A673 (cell line): ENCODE measurements around the gene EVA1A. TPM values are rescaled to one million over a fixed set of nuclear protein-coding genes. Genes with fewer than 3 reads are reported as not detected.
A peak's percentile ranks its signal among the peaks of the same experiment; 100 is the strongest.

Experiments used
- BruUV-seq: library from RNA; stranded (reverse); fragments of 400-500 nt; replicated peaks from 2 replicates; lab custom pipeline; 2021; lab: Mats Ljungman, UMichigan
- CTCF ChIA-PET: fragments of 300-600 bp; sonication (Branson Sonifier 250); formaldehyde crosslinking; loops from one replicate; lab custom pipeline; 2022; ENCODE audit warnings: antibody characterized with exemption; lab: Charles Lee
- POLR2A ChIA-PET: fragments of 300-600 bp; sonication (Branson Sonifier 250); formaldehyde crosslinking; loops from one replicate; lab custom pipeline; 2022; ENCODE audit warnings: antibody characterized with exemption; ENCODE audit not compliant: low non-redundant PET; lab: Charles Lee
- DNase-seq: peaks from one replicate; pipeline ENCODE4 v3.0.0-alpha.2; 2015; ENCODE audit warnings: low spot score
- H3K27ac ChIP-seq: fragments of 200-600 bp; sonication (generic); 2 replicates; pipeline ENCODE4 v1.5.1; 2016; ENCODE audit warnings: mixed run types, low read depth, mild to moderate bottlenecking, mixed read lengths, antibody characterized with exemption, low read length; ENCODE audit not compliant: poor library complexity, severe bottlenecking
- H3K27me3 ChIP-seq: fragments of 200-600 bp; sonication (generic); replicated peaks from 2 replicates; pipeline ENCODE4 v1.6.1; 2017; ENCODE audit warnings: mixed run types, low read depth, mild to moderate bottlenecking, mixed read lengths, antibody characterized with exemption, low read length; ENCODE audit not compliant: insufficient read depth, poor library complexity
- H3K36me3 ChIP-seq: fragments of 200-600 bp; sonication (generic); 2 replicates; pipeline ENCODE4 v1.6.1; 2016; ENCODE audit warnings: mixed run types, mild to moderate bottlenecking, mixed read lengths, antibody characterized with exemption, low read length; ENCODE audit not compliant: insufficient read depth, poor library complexity, severe bottlenecking
- H3K4me1 ChIP-seq: fragments of 200-600 bp; sonication (generic); 2 replicates; pipeline ENCODE4 v1.6.1; 2017; ENCODE audit warnings: mixed run types, mild to moderate bottlenecking, mixed read lengths, antibody characterized with exemption, low read length; ENCODE audit not compliant: insufficient read depth, poor library complexity, severe bottlenecking
- H3K4me3 ChIP-seq: fragments of 200-600 bp; sonication (generic); 2 replicates; pipeline ENCODE4 v1.5.1; 2016; ENCODE audit warnings: low read depth, mixed run types, mild to moderate bottlenecking, mixed read lengths, low read length; ENCODE audit not compliant: poor library complexity, severe bottlenecking
- H3K9me3 ChIP-seq: fragments of 200-600 bp; sonication (generic); 2 replicates; pipeline ENCODE4 v1.6.1; 2016; ENCODE audit warnings: mixed run types, low read depth, mild to moderate bottlenecking, mixed read lengths, antibody characterized with exemption, low read length; ENCODE audit not compliant: poor library complexity, severe bottlenecking
- EZH2 ChIP-seq: fragments of 200-600 bp; sonication (generic); IDR thresholded peaks from 2 replicates; pipeline ENCODE4 v1.6.1; 2017; ENCODE audit warnings: borderline replicate concordance, low read depth, mild to moderate bottlenecking, mixed read lengths, antibody characterized with exemption, low read length; ENCODE audit not compliant: poor library complexity, severe bottlenecking
- intact Hi-C: fragments of 100-400 bp; cut with micrococcal nuclease; formaldehyde crosslinking; loops from one replicate; pipeline ENCODE4 v1.10.0; 2022; ENCODE audit not compliant: unreplicated experiment
- total RNA-seq: library from RNA; stranded (reverse); gene quantifications from 2 replicates; pipeline ENCODE4 v1.2.3, GENCODE V29; 2021
- TF ChIP-seq, protein P1 (sequence below): fragments of 300-800, 200-600 bp; sonication (generic); conservative IDR thresholded peaks from 2 replicates; pipeline ENCODE4 v1.5.1; 2017; ENCODE audit warnings: low read depth, mild to moderate bottlenecking, antibody characterized with exemption, low read length, moderate library complexity, mixed read lengths

The EVA1A gene
- total RNA-seq, 1 experiment from 2014 or later = 4.3 TPM

DNA sequence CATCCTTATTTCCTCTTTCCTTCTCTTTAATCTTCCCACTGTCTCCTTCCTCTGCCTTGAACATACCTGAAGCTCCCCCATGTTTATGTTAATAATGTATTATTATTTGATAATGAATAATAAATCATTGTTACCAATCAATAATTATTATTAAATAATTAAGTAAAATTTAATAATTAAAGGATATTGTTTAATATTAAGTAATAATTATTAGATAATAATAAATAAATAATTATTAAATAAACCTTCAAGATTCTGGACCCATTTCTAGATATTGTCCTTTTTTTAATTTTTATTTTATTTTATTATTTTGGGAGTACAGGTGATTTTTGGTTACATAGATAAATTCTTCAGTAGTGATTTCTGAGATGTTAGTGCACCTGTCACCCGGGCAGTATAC lies 7.4 kb upstream of the EVA1A start:
- Histone ChIP-seq H3K9me3 (no peaks in the 10 kb centered on the region), H3K4me1 (peaks cover 27% of the 10 kb centered on the region), H3K36me3 (no peaks in the 10 kb centered on the region), H3K27ac (no peak overlapping the region), H3K4me3 (no peak overlapping the region), H3K27me3 (no peaks in the 10 kb centered on the region)
- TF ChIP-seq, protein P1, sequence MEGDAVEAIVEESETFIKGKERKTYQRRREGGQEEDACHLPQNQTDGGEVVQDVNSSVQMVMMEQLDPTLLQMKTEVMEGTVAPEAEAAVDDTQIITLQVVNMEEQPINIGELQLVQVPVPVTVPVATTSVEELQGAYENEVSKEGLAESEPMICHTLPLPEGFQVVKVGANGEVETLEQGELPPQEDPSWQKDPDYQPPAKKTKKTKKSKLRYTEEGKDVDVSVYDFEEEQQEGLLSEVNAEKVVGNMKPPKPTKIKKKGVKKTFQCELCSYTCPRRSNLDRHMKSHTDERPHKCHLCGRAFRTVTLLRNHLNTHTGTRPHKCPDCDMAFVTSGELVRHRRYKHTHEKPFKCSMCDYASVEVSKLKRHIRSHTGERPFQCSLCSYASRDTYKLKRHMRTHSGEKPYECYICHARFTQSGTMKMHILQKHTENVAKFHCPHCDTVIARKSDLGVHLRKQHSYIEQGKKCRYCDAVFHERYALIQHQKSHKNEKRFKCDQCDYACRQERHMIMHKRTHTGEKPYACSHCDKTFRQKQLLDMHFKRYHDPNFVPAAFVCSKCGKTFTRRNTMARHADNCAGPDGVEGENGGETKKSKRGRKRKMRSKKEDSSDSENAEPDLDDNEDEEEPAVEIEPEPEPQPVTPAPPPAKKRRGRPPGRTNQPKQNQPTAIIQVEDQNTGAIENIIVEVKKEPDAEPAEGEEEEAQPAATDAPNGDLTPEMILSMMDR = no peak
- no peak for TF ChIP-seq EZH2
- BruUV-seq = no TSS peak
- ChIA-PET POLR2A (no interaction called here), CTCF (interaction anchor here (0.6 kb wide), 1 partner anchor 64 kb away, joined by 3 read pairs; no protein-coding TSS in a partner anchor)
- no peak for DNase-seq
- intact Hi-C loops = no loop called here

DNA sequence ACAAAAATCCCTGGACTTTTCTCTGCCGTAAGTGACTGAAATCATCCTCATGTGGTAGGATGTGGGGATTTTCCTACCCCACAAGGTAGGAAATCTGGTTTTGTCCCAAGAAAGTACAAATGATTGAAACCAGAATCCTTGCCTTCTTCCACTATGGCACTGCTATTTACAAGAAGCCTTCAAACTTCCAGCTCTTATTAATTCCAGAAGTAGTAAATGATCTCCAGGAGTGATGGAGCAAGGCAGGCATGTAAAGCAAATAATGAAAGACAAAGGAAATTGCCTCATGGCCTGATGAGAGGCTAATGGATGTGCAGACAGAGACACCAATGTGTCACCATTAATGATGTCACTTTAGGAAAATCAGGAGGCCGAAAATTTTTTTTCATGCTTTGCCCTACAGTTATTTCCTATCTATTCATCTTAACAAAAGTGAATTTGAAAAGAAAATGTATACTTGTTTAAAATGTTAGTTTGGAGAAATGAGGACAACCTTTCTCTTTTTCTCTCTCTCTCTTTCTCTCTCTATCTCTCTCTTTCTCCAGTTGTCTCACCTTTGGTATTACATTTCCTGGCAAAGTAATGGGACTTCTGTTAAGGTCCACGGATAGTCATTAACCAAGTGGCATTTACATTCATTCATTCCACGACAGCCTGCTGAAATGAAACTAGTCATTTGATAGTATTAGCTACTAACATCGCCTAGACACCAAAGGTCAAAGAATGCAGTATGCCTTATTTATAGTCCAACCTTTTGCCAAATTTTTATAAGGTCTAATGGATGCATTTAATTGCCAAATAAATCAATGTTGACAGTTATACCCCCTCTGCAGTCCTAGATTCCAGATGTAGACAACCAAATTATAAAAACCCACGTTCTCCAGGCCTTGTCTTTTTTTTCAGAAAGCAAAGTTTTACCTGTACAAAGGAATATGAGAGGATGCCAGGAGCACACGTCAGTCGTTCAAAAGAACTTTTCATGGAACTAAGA lies 5.0 kb upstream of the EVA1A start:
- H3K4me1 ChIP-seq = peaks cover 27% of the 10 kb centered on the region
- ChIA-PET POLR2A (no interaction called here), CTCF (no interaction called here)
- intact Hi-C loops = no loop called here
- DNase-seq = peak; percentile 43
- H3K9me3 ChIP-seq = no peaks in the 10 kb centered on the region
- no peak overlapping the region for H3K27ac ChIP-seq
- no peaks in the 10 kb centered on the region for H3K36me3 ChIP-seq
- no peak for TF ChIP-seq EZH2
- TF ChIP-seq, protein P1 = no peak
- H3K4me3 ChIP-seq = no peak overlapping the region
- H3K27me3 ChIP-seq = no peaks in the 10 kb centered on the region
- no TSS peak for BruUV-seq

DNA sequence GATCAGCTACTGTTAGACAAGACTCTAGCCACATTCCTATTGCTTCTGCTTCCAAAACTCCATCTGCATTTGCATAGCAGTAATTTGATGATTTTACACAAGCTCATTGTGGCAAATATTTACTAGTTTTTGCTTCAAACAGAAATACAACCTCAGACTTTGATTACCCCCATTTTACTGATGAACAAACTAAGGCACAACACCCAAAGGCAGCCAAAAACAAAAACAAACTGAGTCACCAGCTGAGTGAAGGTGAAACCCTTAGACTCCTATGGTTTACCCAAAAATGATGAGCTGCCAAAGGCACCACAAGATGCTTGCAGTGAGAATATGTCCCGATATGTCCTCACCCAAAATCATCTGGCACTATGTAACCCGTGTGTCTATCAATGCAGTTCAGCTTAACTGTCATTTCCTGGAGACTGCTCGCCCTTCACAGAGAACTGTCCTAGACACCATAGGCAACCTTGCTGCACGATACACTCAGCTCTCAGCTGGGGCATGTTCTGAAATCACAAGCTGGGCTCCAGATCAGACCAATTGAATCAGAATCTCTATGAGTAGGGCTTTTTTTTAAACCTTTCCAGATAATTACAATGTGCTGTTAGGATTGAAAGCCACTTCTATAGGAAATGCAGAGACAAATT lies 4.1 kb upstream of the EVA1A start:
- intact Hi-C loops = no loop called here
- no peak for TF ChIP-seq EZH2
- TF ChIP-seq, protein P1 = no peak

More for the DNA sequence above, 4.1 kb upstream of the EVA1A start:
- H3K36me3 ChIP-seq = no peaks in the 10 kb centered on the region
- no peak overlapping the region for H3K4me3 ChIP-seq
- BruUV-seq = no TSS peak
- ChIA-PET CTCF (no interaction called here), POLR2A (no interaction called here)
- no peak for DNase-seq
- no peaks in the 10 kb centered on the region for H3K9me3 ChIP-seq
- H3K27ac ChIP-seq = no peak overlapping the region
- no peaks in the 10 kb centered on the region for H3K27me3 ChIP-seq
- H3K4me1 ChIP-seq = peaks cover 18% of the 10 kb centered on the region
